ENCODE results near the gene LYPD6. TPM values are rescaled to one million over a fixed set of nuclear protein-coding genes. Genes with fewer than 3 reads are reported as not detected.
"Not testable (repeated sequence)": the region's sequence is repeated elsewhere in the genome, so short reads cannot be mapped to it uniquely, and the experiment has no call there.

The LYPD6 gene
- total RNA-seq, 1 donor from 2014 or later = 3.4 TPM

- DNase-seq (ENCODE audit: low read depth) = not testable (repeated sequence)
Measured at GRCh38 chr2:149499204-149499603, 168.8 kb downstream of the LYPD6 start.

- DNase-seq (ENCODE audit: low read depth) = not testable (repeated sequence)
Measured at GRCh38 chr2:149506808-149507207, 176.4 kb downstream of the LYPD6 start.

DNA sequence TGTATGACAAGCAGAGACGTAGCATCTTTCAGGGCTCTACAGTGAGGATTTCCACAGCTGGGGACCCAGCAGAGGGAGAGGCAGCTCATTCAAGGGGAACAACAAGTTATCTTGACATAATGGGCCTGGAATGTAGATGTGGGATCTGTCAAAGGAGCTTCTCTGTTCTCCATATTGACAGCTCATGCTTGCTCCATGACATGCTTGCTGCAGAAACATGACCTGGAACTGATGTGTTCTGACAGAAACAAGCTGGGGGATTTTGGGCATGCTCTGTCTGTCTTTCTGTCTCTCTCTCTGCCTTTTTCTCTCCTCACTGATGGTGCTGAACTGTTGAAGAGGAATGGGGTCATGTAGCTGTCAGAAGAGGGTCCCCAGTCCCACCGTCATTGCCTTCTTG, 177.6 kb downstream of the LYPD6 start:
- DNase-seq (ENCODE audit: low read depth) = no peak

DNA sequence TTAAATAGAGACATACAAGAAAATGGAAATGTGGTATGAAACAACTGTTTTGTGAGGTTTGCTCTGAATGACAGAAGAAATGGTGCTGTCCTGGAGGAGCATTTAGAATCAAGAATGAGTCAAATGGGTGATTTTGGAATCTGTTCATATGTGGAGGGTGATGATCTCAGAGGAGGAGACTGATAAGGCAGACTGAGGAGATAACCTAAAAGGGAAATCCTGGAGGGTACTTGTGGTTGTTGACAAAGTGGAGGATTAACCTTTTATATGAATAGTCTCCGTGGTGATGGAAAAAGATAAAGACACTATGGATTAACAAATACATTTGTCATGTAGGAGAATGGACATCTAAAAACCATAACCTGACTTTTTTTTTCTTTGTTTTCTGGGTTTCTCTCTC, 183.1 kb downstream of the LYPD6 start:
- DNase-seq (ENCODE audit: low read depth) = no peak
